ENCODE measurements around the gene KLB.

Gene KLB

GRCh38 chr4:39495446-39496213 is 88.9 kb downstream of the KLB start:
- H3K4me3 ChIP-seq (ENCODE audit: low read depth, low read length): no peak overlapping the region
- DNase-seq (ENCODE audit: low read depth): no peak

GRCh38 chr4:39497909-39498726 is 91.4 kb downstream of the KLB start:
- no peak for DNase-seq (ENCODE audit: low read depth)
- H3K4me3 ChIP-seq (ENCODE audit: low read depth, low read length): no peak overlapping the region

- no peak for DNase-seq (ENCODE audit: low read depth)
- no peak overlapping the region for H3K4me3 ChIP-seq (ENCODE audit: low read depth, low read length)
Measured at GRCh38 chr4:39498727-39499020, 91.9 kb downstream of the KLB start.

All from skeletal muscle cell (primary cell).